ENCODE measurements around the gene GSN.
A peak's percentile ranks its signal among the peaks of the same experiment; 100 is the strongest.

GSN gene

GRCh38 chr9:121358751-121359150, 90.8 kb downstream of the GSN start:
- DNase-seq = no peak

DNA sequence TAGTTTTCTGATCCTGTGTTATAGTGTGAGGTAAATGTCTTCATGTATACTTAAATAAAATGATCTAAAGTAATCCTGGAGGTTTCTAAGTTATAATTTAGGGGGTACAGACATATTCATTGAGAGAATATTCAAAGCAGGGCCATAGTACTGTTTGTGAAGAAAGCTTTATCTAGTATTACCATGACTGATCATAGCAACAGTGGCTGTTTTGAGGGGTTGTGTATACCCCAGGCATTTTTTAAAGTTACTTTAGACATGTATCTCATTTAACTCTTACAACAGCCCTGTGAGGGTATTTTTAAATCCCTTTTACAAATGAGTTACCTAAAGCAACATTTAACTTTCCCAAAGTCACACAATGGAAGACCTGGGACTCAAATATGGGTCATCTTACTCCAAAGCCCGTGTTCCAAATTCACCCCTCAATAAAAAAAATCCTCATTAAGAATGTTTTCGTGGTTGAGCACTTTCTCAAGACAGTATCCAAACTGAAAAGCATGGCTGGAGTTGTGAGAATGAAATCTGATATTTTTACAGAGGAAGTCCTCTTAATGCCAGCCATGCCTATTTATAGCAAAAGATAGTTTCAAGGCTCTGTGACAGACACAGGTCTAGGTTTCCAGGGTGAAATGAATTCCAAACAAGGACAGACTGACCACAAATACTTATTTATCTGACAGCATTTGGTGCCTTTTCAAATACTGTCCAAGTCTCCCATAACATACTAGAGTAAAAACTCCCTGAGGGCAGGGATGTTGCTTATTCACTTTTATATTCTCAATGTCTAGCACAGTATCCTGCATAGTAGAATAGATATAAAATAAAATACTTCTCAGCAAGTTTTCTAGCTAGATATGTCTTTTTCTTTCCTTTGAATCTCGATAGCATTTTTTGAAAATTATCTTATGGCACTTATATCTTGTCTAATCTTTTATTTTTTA, 91.7 kb downstream of the GSN start:
- DNase-seq = no peak

- DNase-seq = no peak
These were observed 92.8 kb downstream of the GSN start for GRCh38 chr9:121360601-121361374.

GRCh38 chr9:121362813-121363621, 95.1 kb downstream of the GSN start:
- no peak for DNase-seq

- no peak for DNase-seq
These were observed 95.6 kb downstream of the GSN start for GRCh38 chr9:121363622-121363961.

DNA sequence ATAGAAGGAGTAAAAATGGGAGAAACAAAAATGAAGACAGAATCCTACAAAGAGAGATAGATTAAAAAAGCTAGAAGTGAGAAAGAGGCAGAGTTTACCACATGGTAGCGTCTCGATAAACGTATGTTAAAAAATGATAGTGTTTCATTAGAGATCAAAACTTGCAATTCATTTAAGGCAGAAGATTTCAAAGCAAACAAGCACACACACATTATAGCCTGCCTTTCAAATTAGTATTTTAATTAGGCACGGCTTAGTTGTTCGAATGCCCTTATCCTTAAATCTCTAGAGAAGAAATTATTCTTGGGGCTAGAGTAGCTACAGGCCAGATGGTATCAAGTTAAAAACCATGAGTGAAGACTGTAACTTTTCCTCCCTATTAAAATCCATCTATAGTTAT, 96.1 kb downstream of the GSN start:
- DNase-seq = no peak

- no peak for DNase-seq
These were observed 96.9 kb downstream of the GSN start for GRCh38 chr9:121364886-121365285.

DNA sequence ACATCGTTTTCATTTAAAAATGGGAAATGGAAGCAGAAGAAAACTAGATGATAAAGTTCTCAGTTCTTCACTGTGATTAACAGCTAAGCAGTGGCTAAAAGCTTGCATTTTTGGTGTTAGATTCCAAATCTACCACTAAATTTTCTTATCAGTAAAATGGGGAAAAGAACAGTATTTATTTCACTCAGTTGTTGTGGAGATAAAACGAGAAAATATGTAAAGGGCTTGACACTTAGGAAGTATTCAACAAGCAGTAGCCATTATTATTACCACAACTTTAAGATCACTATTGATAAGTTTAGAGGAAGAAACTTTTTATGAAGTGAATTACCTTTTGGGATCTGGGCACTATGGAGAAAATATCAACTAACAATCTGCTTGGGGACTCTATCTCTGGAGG, 97.6 kb downstream of the GSN start:
- no peak for DNase-seq

DNA sequence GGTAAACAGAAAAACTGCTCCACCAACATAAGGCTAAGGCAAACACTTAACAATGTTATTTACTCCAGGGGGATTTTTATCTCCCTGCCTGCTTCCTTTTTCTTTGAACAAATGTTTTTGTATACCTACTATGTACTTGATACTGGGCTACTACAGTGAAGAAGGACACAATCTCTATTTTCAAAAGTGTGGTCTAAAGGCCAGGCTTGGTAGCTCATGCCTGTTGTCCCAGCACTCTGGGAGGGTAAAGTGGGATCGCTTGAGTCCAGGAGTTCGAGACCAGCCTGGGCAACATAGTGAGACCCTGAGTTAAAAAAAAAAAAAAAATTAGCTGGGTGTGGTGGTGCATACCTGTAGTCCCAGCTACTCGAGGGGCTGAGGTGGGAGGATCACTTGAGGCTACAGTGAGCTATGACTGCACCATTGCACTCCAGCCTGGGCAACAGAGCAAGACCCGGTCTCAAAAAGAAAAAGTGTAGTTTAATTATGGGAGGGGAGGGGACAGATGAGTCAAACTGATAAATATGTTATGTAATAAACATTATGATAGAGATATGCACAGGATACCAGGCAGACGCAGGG, 98.7 kb downstream of the GSN start:
- no peak for DNase-seq

GRCh38 chr9:121367306-121368137, 99.6 kb downstream of the GSN start:
- no peak for DNase-seq

- no peak for DNase-seq
These were observed 100.2 kb downstream of the GSN start for GRCh38 chr9:121368138-121368522.

DNA sequence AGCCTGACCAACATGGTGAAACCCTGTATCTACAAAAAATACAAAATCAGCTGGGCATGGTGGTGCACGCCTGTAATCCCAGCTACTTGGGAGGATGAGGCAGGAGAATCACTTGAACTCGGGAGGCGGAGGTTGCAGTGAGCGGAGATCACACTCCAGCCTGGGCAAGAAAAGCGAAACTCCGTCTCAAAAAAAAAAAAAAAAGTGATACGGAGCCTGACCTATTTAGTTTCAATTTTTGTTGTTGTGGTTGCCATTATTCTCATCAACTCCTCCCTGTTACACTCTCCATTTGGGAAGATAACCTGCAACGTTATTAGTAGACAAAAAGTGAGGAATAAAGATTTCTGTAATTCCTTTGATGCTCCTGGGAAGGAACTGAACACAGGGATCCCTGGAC, 100.8 kb downstream of the GSN start:
- DNase-seq = no peak

DNA sequence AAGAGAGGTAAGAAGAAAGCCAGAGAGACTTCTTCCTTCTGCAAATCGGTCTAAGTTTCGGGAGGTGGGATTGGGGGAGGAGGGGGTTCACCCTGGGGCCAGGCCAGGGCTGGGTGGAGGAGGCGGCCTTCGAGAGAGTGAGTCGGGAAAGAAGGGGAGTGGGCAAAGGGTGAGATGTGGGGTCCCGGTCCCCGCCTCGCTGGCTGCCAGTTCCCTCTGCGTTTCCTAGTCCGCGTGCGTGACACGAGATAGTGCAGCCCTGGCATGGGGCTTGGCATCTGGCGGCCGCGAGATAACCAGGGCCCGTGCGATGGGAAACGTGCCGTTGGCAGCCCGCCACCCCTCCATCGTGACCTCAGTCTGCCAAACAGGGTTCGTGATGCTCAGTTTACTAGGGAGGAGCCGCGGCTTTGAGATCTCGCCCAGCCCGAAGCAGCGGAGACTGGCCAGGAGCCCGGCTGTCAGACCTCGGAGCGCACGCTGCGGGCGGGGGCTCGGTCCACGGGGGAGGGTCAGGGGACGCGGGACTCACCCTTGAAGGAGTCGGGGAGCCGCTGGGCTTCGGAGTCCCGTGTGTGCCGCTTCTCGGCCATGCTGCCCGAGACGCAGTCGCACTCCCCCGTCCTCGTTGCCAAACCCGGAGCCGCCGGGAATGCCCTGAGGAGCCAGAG, 101.8 kb downstream of the GSN start, which contains the start of gene STOM:
TSS of gene STOM (minus strand) at position 656 of the 671 bp plus-strand sequence. CDS start at position 593, 63 bp downstream.
- peak in 2 of 4 experiments; percentile 52 to 58 for DNase-seq

DNA sequence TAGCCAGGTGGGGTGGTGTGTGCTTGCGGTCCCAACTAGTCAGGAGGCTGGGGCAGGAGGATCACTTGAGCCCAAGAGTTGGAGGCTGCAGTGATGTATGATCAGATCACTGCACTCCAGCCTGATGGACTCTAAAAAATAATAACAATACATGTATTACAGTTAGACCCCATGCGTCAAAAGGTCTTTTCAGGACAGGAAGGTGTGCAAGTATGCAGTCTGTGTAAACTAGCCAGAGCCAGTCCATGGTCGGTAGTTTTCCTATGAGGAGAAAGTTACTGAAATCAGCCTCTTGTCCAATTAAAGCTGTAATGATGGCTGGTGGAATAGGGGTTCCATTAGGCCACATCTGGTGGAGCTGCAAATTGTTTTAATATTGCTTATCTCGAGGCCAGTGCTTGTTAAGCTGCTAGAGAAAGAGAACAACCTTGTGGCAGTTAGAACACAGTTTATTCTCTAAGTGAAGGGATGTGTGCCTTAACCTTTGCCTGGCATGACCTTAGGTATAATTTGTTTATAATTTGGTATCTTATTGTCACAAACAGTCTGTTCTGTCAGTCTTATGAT, 103.6 kb downstream of the GSN start:
- no peak for DNase-seq

DNA sequence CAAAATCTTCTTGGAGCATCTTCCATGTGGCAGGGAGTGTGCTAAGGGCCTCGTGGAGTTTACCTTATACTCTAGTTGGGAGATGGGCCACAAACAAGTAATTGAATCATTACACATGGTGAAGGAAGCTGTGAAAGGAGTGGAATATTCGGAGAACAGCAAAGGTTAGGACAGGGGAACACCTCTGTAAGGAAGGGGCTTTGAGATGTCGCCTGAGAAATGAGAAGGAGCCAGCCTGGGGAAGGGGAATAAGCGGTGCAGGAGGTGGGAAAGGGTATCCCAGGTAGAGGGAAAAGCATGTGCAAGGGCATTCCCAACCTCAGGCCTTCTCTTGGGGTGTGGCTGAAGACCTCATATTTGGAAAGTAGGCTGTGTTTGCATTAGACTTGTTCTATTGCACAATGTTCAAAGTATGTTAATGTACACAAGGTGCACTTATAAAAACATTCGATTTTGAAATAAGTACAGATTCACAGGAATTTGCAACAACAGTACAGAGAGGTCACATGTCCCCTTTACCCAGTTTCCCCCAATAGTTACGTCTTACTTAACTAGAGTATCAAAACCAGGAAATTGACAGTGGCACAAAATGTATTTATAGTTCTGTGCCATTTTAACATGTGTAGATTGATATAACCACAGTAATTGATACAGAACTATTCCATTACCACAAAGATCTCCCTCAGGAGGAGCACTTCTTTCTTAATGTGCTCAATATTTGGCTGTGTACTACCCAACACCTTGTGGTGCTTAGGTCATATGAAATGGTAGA, 104.5 kb downstream of the GSN start:
- DNase-seq = no peak

- no peak for DNase-seq
These were observed 105.2 kb downstream of the GSN start for GRCh38 chr9:121373011-121373729.

DNA sequence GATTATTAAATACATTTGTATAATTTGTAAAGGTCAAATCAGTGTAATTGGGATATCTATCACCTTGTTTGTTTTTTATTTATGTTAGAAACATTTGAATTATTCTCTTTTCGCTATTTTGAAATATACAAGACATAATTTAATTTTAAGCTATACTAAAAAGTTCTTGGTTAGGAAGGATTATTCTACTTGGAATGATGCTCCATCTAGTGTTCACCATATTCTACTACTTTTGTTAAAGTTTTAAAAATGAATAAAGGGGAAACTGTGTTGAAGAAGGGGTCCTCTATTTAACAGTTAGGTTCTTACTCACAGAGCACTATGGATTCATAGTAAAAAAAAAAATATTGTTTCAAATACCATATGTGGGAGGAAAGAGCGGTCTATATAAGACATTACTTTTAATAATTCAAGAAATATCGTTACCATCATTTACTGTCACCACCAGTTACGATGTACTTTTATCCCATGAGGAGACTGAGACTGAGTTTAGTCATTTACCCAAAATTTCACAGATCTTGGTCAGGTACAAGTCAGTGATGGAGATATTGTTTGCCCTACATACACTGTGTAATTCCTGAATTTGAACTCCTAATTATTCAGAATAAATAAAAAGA, 108.4 kb downstream of the GSN start:
- DNase-seq = no peak

- DNase-seq = no peak
These were observed 112.9 kb downstream of the GSN start for GRCh38 chr9:121380846-121381245.
